HL-60/S4 (cell line): ENCODE data around the gene SULT1C4.
"Not testable (repeated sequence)": the region's sequence is repeated elsewhere in the genome, so short reads cannot be mapped to it uniquely, and the experiment has no call there.

Experiments used
- in situ Hi-C: fragments of 300-500 bp; cut with MboI; formaldehyde crosslinking; loops from 2 replicates; pipeline ENCODE4 v1.14.3; 2022; ENCODE audit warnings: low sequenced_read_pairs

The SULT1C4 gene

GRCh38 chr2:108412995-108413710 is 35.4 kb downstream of the SULT1C4 start:
- in situ Hi-C loops = no loop called here

DNA sequence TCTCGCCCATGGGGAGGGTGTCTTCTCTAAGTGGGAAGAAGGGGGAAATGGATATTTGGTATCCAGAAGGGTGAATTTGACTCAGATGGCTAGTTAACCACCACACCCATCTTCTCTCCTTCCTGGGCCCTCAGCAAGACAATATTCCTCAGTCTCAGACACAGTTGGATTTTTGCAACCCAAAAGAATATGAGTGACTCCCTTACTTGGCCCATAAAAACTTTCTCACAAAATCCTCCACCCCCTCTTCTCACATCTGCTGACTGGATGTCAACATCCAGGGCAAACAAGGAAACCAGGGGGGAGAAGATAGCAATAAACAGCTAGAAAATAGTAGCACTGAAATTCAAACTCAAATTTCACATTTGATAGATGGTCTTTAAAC is 35.9 kb downstream of the SULT1C4 start:
- in situ Hi-C loops = no loop called here

- in situ Hi-C loops = no loop called here
Measured at GRCh38 chr2:108414256-108414876, 36.6 kb downstream of the SULT1C4 start.

GRCh38 chr2:108414945-108415344 is 37.2 kb downstream of the SULT1C4 start:
- in situ Hi-C loops = no loop called here

DNA sequence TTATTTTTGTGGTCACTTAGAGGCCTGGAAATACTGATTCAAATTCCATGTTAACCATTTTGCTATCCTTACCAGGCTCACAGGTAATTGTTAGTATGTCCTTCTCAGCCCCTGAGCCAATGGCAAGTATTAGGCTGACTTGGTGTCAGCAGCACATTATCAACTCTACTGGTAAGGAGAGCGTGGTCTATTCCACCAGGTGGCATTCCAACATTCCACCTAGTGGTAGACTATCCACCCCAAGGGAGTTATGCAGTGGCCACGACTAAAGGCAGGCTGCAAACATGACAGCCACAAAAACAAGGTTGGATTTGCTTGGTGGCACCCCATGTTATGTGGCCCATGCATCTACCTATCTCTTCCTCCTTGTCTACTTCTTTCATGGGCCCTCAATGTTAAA is 39.5 kb downstream of the SULT1C4 start:
- in situ Hi-C loops = no loop called here

GRCh38 chr2:108418416-108418815 is 40.7 kb downstream of the SULT1C4 start:
- in situ Hi-C loops = no loop called here

- in situ Hi-C loops = no loop called here
Measured at GRCh38 chr2:108423067-108423466, 45.3 kb downstream of the SULT1C4 start.

GRCh38 chr2:108423502-108424251 is 45.9 kb downstream of the SULT1C4 start:
- in situ Hi-C loops = no loop called here

- in situ Hi-C loops = no loop called here
Measured at GRCh38 chr2:108428286-108429009, 50.7 kb downstream of the SULT1C4 start.

DNA sequence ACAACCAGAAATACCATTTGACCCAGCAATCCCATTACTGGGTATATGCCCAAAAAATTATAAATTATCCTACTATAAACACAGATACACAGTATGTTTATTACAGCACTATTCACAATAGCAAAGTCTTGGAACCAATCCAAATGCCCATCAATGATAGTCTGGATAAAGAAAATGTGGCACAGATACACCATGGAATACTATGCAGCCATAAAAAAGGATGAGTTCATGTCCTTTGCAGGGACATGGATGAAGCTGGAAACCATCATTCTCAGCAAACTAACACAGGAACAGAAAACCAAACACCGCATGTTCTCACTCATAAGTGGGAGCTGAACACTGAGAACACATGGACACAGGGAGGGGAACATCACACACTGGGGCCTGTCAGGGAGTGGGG is 57.8 kb downstream of the SULT1C4 start:
- in situ Hi-C loops = not testable (repeated sequence)

- in situ Hi-C loops = no loop called here
Measured at GRCh38 chr2:108436976-108437375, 59.2 kb downstream of the SULT1C4 start.
